Renal cortical epithelial cell (primary cell): ENCODE data around the gene PKD1. TPM values are rescaled to one million over a fixed set of nuclear protein-coding genes. Genes with fewer than 3 reads are reported as not detected.
"Not testable (repeated sequence)": the region's sequence is repeated elsewhere in the genome, so short reads cannot be mapped to it uniquely, and the experiment has no call there.

Experiments
- DNase-seq: peaks from one replicate; pipeline ENCODE4 v3.0.0-alpha.2; 2011; ENCODE audit warnings: low read depth
- total RNA-seq: library from RNA; depleted of rRNA; stranded (reverse); fragments of >200 nt; gene quantifications from 2 replicates; pipeline ENCODE4 v1.2.3, GENCODE V29; 2014

PKD1 gene
- total RNA-seq, 1 donor from 2014 or later, result 98.0 TPM

DNA sequence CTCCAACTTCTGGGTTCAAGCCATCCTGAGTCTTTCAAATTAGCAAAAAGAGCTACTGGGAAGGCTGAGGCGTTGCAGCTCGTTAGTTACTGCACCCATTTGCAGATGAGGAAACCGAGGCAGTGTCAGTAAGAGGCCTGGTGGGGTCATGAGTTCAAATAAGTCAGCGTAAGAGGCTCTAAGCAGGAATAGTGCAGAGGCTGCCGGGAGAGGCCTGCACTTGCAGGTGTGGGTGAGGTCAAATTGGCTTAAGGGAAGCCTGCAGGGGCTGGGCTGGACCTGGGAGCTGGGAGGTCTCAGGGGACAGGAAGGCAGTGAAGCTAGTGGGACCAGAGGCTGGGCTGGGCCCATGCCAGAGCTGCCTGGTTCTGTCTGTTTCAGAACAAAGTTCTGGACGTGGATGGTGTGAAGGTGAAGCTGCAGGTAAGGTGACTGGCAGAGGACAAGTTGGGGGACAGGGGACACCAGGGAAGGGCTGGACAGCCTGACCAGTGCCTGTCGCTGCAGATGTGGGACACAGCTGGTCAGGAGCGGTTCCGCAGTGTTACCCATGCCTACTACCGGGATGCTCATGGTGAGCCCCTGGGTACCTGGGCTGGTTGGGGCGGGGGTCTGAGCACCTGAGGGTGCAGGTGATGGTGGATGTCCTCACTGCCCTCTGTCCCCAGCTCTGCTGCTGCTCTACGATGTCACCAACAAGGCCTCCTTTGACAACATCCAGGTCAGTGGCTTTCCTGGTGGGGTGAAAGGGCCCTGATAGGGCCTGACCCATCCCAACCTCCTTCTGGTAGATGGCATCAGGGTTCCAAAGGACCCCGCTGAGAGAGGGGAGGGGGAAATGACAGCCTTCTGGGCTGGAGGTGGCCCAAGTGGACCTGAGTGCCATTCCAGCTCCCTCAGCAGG, 15.7 kb upstream of the PKD1 start:
- DNase-seq, result no peak

GRCh38 chr16:2150418-2151187, 14.9 kb upstream of the PKD1 start:
- no peak for DNase-seq

GRCh38 chr16:2149630-2150417, 14.1 kb upstream of the PKD1 start:
- DNase-seq, result no peak

DNA sequence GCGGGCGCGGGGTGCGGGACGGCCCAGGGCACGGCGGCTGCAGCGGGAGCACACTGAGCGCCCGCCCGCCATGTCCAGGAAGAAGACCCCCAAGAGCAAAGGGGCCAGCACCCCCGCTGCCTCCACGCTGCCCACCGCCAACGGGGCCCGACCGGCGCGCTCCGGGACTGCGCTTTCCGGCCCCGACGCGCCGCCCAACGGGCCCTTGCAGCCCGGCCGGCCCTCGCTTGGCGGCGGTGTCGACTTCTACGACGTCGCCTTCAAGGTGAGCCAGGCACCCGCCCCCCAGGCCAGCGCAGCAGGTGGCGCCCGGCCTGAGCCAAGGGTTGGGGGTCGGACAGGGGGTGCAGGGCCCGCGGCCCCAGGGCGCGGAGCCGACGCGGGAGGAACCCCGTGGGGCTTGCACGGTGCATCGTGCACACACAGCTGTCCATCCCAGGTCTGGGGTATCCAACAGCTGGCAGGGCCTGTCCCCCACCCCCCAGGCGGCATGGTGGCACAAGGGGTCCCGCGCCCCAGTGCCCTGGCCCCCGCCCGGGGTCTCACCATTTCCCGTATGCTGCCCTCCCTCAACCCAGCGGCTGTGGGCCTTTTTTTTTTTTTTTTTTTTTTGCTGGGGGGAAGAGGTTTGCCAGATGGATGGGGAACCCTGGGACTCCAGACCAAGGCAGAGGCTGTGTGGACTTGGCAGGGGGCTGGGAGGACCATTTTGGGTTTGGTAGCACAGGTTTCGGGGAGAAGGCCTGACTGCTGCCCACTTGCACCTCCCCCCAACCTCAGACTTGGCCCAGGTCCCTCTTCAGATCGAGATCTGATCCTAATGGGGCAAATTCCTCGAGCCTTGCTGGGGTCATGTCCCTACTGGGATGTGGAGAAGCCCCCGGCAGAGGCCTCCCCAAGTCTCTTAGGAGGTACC, 13.3 kb upstream of the PKD1 start:
- DNase-seq, result no peak

- DNase-seq, result peak; percentile 53
Observed at GRCh38 chr16:2147981-2148671, 12.4 kb upstream of the PKD1 start, which contains the start of gene RAB26. TSS of gene RAB26 (plus strand) at chr16:2148625. CDS start at chr16:2148784, 159 bp downstream.

GRCh38 chr16:2147378-2147777, 11.7 kb upstream of the PKD1 start:
- DNase-seq, result no peak

GRCh38 chr16:2145843-2146242, 10.1 kb upstream of the PKD1 start:
- DNase-seq, result no peak

GRCh38 chr16:2143878-2144485, 8.3 kb upstream of the PKD1 start:
- DNase-seq, result no peak

DNA sequence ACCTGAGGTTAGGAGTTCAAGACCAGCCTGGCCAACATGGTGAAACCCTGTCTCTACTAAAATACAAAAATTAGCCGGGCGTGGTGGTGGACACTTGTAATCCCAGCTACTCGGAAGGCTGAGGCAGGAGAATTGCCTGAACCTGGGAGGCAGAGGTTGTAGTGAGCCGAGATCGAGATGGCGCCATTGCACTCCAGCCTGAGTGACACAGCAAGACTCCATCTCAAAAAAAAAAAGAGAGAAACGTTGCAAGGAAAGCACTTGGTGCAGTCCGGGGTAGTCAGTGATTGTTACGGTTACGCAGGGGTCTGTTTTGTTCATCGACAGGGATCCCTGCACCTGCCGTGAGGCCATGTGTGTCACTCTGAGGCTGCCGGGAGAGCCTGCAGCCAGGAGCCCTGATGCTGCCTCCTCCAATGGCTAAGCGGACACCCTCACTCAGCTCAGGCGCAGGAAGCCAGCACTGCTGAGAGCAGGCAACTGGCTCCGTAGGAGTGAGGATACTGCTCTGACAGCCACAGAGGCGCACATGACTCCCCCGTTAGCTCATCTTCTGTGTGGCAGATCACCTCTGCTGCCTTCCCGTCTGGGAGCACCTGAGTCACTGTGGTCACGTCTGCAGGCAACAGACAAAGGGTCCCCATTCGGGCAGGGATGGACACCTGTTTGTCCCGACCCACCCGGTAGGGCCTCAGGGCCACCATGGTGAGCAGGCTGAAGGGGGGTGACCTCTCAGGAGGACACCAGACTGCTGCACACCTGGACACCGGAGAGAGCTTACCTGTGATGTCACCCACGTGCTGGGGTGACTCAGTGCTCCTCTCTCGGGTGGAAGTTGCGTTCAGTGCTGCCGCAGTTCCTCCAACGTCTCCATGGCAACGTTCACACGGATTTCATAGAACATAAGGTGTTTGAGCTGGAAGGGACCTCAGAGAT, 7.5 kb upstream of the PKD1 start:
- DNase-seq, result no peak

- DNase-seq, result not testable (repeated sequence)
Observed at GRCh38 chr16:2135071-2135470, 627 bp downstream of the PKD1 start.

GRCh38 chr16:2133797-2134196, 1.9 kb downstream of the PKD1 start:
- not testable (repeated sequence) for DNase-seq

DNA sequence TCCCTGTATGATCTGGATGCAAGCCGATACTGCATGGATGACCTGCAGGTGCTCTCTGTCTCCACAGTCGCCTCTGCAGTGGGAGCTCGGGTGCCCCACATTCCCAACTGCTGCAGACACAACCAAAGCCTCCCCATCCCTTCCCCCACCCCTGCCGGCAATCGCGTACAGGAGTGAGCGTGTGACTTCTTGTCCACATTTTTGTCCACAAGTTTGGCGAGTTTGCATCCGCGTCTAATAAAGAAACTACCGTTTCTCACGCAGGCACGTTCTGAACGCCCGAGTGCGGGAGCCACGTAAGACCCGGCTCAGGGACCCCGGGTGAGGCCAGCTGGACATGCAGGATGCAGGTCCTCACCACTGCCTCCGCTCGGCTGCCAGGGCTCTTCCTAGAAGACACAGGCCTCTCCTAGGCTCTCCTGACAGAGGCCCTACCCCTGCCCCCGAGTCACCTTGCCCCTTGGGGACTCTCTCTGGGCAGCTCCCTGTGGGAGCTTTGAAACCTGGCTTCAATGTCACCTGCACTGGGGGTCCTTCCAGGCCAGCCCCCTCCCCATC, 5.7 kb downstream of the PKD1 start:
- not testable (repeated sequence) for DNase-seq

- not testable (repeated sequence) for DNase-seq
Observed at GRCh38 chr16:2129251-2129650, 6.4 kb downstream of the PKD1 start.

GRCh38 chr16:2127630-2128280, 7.9 kb downstream of the PKD1 start:
- not testable (repeated sequence) for DNase-seq

- DNase-seq, result not testable (repeated sequence)
Observed at GRCh38 chr16:2126928-2127556, 8.7 kb downstream of the PKD1 start.

GRCh38 chr16:2126161-2126743, 9.4 kb downstream of the PKD1 start:
- not testable (repeated sequence) for DNase-seq

- DNase-seq, result not testable (repeated sequence)
Observed at GRCh38 chr16:2125609-2126008, 10.1 kb downstream of the PKD1 start.
